Measurements from ENCODE around the gene SIPA1L2. TPM values are rescaled to one million over a fixed set of nuclear protein-coding genes. Genes with fewer than 3 reads are reported as not detected.

SIPA1L2 gene
- total and polyA plus RNA-seq, 2 of the 13 experiments (the other 11 are each of a cell fraction or from before 2014, with no cell fraction given) = 0.03 TPM; not detected in 1

GRCh38 chr1:232621050-232621449, 8.9 kb downstream of the SIPA1L2 start:
- H3K9ac ChIP-seq (ENCODE audit: insufficient read depth, low read depth, low read length) = no peak overlapping the region
- H2AFZ ChIP-seq (ENCODE audit: low read length) = no peak overlapping the region
- H3K4me3 ChIP-seq (replicated peaks in 1 of 3; ENCODE audit: insufficient read depth in 1 of 3, low read depth in 2 of 3, low read length in 3 of 3) = no peak overlapping the region
- no peaks in the 10 kb centered on the region for H3K36me3 ChIP-seq (replicated peaks in 1 of 2; ENCODE audit: control insufficient read depth in 1 of 2, insufficient read depth in 2 of 2, low read length in 2 of 2)
- in situ Hi-C loops (cut with HindIII; ENCODE audit: extremely low pct_ligation_motif_present, low pct_unique_long_range_greater_than_20kb) = no loop called here
- DNase-seq (ENCODE audit: low spot score) (no peak), ATAC-seq (no peak), FAIRE-seq (no peak)
- BruUV-seq (replicated peaks) = no TSS peak
- no peaks in the 10 kb centered on the region for H3K9me3 ChIP-seq (ENCODE audit: low read length)
- H3K4me2 ChIP-seq (ENCODE audit: low read depth, low read length) = no peak overlapping the region
- CTCF ChIA-PET (ENCODE audit: low intra/inter-chr PET ratio, low total read pairs) = no interaction called here
- H3K27ac ChIP-seq (ENCODE audit: extremely low read length, insufficient read depth, low read length) = no peak overlapping the region
- H4K20me1 ChIP-seq (ENCODE audit: insufficient read depth, low read length) = no peaks in the 10 kb centered on the region
- 2% methylated on average over 3 of the region's 3 CpGs for WGBS (ENCODE audit: low lambda C conversion rate)
- H3K4me1 ChIP-seq (ENCODE audit: insufficient read depth, low read length) = no peaks in the 10 kb centered on the region
- no peaks in the 10 kb centered on the region for H3K79me2 ChIP-seq (ENCODE audit: insufficient read depth, low read length)
- peaks cover 2 to 22% of the 10 kb centered on the region in 2 experiments; a peak in 2 of 5 replicates for H3K27me3 ChIP-seq (ENCODE audit: control insufficient read depth in 1 of 2, insufficient read depth in 2 of 2, low read length in 2 of 2)
- POLR2A ChIA-PET = no interaction called here
- intact Hi-C loops (cut with micrococcal nuclease; ENCODE audit: unreplicated experiment) = no loop called here
- TF ChIP-seq ASH2L (IDR thresholded peaks at IDR 0.05; ENCODE audit: insufficient read length, low read depth, low read length) (no peak), PAWR (CRISPR knock-in tag; IDR thresholded peaks at IDR 0.05; ENCODE audit: borderline replicate concordance) (no peak), EZH2 (conservative IDR thresholded peaks at IDR 0.05; ENCODE audit: low read depth, low read length) (no peak), USF2 (IDR thresholded peaks at IDR 0.05; ENCODE audit: low read depth, low read length) (no peak), USF2 (CRISPR knock-in tag; IDR thresholded peaks at IDR 0.05; ENCODE audit: borderline replicate concordance) (no peak), TAF15 (IDR thresholded peaks at IDR 0.05; ENCODE audit: low read depth, low read length, poor library complexity, severe bottlenecking) (no peak), NFKB2 (CRISPR knock-in tag; IDR thresholded peaks at IDR 0.05; ENCODE audit: borderline replicate concordance) (no peak), NAIF1 (CRISPR knock-in tag; IDR thresholded peaks at IDR 0.05; ENCODE audit: borderline replicate concordance) (no peak), POLR2AphosphoS2 (IDR thresholded peaks at IDR 0.05; ENCODE audit: low read depth, low read length) (no peak), MXD1 (CRISPR knock-in tag; IDR thresholded peaks at IDR 0.05) (no peak), MXD3 (CRISPR knock-in tag; IDR thresholded peaks at IDR 0.05) (no peak), JUND (CRISPR knock-in tag; IDR thresholded peaks at IDR 0.05) (no peak), ZNF547 (CRISPR knock-in tag; IDR thresholded peaks at IDR 0.05) (no peak), PLRG1 (conservative IDR thresholded peaks at IDR 0.05) (no peak), ZC3H4 (CRISPR knock-in tag; IDR thresholded peaks at IDR 0.05; ENCODE audit: borderline replicate concordance) (no peak), TEAD2 (CRISPR knock-in tag; IDR thresholded peaks at IDR 0.05) (no peak), PAX8 (CRISPR knock-in tag; IDR thresholded peaks at IDR 0.05; ENCODE audit: borderline replicate concordance) (no peak), ZBTB20 (CRISPR knock-in tag; IDR thresholded peaks at IDR 0.05; ENCODE audit: borderline replicate concordance, low read depth) (no peak)
- TF ChIP-seq, protein P1, sequence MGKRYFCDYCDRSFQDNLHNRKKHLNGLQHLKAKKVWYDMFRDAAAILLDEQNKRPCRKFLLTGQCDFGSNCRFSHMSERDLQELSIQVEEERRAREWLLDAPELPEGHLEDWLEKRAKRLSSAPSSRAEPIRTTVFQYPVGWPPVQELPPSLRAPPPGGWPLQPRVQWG (CRISPR knock-in tag; IDR thresholded peaks at IDR 0.05; ENCODE audit: borderline replicate concordance, low read depth) = no peak
